Measurements from ENCODE around the gene COL9A3.

DNA sequence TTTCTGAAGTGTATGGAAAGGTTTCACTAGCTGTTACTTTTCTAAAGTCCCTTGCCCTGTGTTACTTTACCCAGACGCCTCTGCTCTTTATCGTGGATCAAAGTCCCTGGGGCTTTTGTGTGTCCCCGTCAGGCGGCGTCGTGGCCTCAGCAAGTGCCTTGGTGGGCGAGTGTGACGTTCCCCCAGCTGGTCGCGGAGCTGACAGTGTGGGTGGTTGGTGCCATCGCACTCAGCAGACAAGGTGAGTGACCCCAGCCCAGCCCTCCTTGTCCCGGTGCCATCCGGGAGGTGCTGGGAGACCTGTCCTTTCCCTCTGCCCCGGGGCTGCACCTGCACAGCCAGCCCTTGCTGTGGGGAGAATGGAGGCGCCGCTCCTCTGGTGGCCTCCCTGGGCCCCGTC lies 72.1 kb downstream of the COL9A3 start:
- TF ChIP-seq, protein P1, sequence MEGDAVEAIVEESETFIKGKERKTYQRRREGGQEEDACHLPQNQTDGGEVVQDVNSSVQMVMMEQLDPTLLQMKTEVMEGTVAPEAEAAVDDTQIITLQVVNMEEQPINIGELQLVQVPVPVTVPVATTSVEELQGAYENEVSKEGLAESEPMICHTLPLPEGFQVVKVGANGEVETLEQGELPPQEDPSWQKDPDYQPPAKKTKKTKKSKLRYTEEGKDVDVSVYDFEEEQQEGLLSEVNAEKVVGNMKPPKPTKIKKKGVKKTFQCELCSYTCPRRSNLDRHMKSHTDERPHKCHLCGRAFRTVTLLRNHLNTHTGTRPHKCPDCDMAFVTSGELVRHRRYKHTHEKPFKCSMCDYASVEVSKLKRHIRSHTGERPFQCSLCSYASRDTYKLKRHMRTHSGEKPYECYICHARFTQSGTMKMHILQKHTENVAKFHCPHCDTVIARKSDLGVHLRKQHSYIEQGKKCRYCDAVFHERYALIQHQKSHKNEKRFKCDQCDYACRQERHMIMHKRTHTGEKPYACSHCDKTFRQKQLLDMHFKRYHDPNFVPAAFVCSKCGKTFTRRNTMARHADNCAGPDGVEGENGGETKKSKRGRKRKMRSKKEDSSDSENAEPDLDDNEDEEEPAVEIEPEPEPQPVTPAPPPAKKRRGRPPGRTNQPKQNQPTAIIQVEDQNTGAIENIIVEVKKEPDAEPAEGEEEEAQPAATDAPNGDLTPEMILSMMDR (IDR thresholded peaks at IDR 0.05), result no peak
- no peak for TF ChIP-seq POLR2AphosphoS5 (IDR thresholded peaks at IDR 0.05; ENCODE audit: low read depth, low read length)
